Measurements from ENCODE around the gene CACNA1I. TPM values are rescaled to one million over a fixed set of nuclear protein-coding genes. Genes with fewer than 3 reads are reported as not detected.
A peak's percentile ranks its signal among the peaks of the same experiment; 100 is the strongest.

The CACNA1I gene
- total RNA-seq, 1 experiment from 2014 or later, result 2.1 TPM

- Mint-ChIP-seq H3K36me3 (no peaks in the 10 kb centered on the region), H3K4me3 (no peak overlapping the region), H3K4me1 (peaks cover 21% of the 10 kb centered on the region), H3K9me3 (no peaks in the 10 kb centered on the region), H3K27ac (no peak overlapping the region), H3K27me3 (ENCODE audit: low read depth) (no peaks in the 10 kb centered on the region)
- ChIA-PET CTCF (interaction anchor here (1.0 to 3.4 kb wide), 6 partner anchors 11 to 91 kb away, joined by 3 to 15 read pairs (median 6); no protein-coding TSS in a partner anchor), POLR2A (no interaction called here)
- peak; percentile 46 for DNase-seq (ENCODE audit: low spot score)
- peak; percentile 19 for ATAC-seq
- TF ChIP-seq GABPB1 (CRISPR knock-in tag; IDR thresholded peaks at IDR 0.05) (no peak), ZNF121 (CRISPR knock-in tag; IDR thresholded peaks at IDR 0.05) (peak; percentile 93), ARID4B (CRISPR knock-in tag; IDR thresholded peaks at IDR 0.05; ENCODE audit: borderline replicate concordance) (no peak), MAX (CRISPR knock-in tag; IDR thresholded peaks at IDR 0.05) (no peak), ZMAT4 (CRISPR knock-in tag; IDR thresholded peaks at IDR 0.05) (no peak)
These were observed 55.3 kb downstream of the CACNA1I start for GRCh38 chr22:39625569-39626537.

DNA sequence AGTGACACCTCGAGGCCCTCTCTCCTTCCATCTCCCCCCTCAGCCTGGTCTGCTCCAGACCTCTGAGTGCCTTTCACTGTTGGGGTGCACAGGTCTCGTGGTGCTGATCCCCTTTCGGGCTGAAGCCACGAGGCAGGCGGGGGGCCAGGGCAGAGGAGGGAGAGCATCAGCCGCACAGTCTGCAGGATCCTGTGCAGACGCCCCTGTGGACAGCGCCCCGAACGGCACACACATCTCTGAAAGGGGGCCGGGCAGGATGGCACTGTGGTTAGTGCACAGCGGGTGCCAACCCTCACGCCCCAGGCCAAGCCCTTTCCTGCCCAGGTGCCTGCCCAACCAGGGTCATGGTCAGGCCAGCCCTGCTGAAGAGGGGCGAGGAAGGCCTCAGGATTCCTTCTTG, 56.7 kb downstream of the CACNA1I start:
- H3K27ac Mint-ChIP-seq, result no peak overlapping the region
- H3K27me3 Mint-ChIP-seq (ENCODE audit: low read depth), result no peaks in the 10 kb centered on the region
- ATAC-seq (no peak), DNase-seq (ENCODE audit: low spot score) (no peak)
- no peak overlapping the region for H3K4me3 Mint-ChIP-seq
- no peaks in the 10 kb centered on the region for H3K36me3 Mint-ChIP-seq
- TF ChIP-seq ERG (CRISPR knock-in tag; IDR thresholded peaks at IDR 0.05) (no peak), CBFB (CRISPR knock-in tag; IDR thresholded peaks at IDR 0.05; ENCODE audit: low read depth) (no peak), NFATC4 (CRISPR knock-in tag; IDR thresholded peaks at IDR 0.05) (no peak), CDX4 (CRISPR knock-in tag; IDR thresholded peaks at IDR 0.05; ENCODE audit: borderline replicate concordance) (no peak), FOXJ3 (CRISPR knock-in tag; IDR thresholded peaks at IDR 0.05; ENCODE audit: borderline replicate concordance) (no peak), FOXP1 (CRISPR knock-in tag; IDR thresholded peaks at IDR 0.05; ENCODE audit: borderline replicate concordance) (no peak), ZNF219 (CRISPR knock-in tag; IDR thresholded peaks at IDR 0.05; ENCODE audit: borderline replicate concordance) (no peak), RORB (CRISPR knock-in tag; IDR thresholded peaks at IDR 0.05) (no peak), MXD4 (CRISPR knock-in tag; IDR thresholded peaks at IDR 0.05; ENCODE audit: borderline replicate concordance) (no peak), SOX15 (CRISPR knock-in tag; IDR thresholded peaks at IDR 0.05) (no peak), ZNF671 (CRISPR knock-in tag; IDR thresholded peaks at IDR 0.05) (no peak)
- TF ChIP-seq, protein P1, sequence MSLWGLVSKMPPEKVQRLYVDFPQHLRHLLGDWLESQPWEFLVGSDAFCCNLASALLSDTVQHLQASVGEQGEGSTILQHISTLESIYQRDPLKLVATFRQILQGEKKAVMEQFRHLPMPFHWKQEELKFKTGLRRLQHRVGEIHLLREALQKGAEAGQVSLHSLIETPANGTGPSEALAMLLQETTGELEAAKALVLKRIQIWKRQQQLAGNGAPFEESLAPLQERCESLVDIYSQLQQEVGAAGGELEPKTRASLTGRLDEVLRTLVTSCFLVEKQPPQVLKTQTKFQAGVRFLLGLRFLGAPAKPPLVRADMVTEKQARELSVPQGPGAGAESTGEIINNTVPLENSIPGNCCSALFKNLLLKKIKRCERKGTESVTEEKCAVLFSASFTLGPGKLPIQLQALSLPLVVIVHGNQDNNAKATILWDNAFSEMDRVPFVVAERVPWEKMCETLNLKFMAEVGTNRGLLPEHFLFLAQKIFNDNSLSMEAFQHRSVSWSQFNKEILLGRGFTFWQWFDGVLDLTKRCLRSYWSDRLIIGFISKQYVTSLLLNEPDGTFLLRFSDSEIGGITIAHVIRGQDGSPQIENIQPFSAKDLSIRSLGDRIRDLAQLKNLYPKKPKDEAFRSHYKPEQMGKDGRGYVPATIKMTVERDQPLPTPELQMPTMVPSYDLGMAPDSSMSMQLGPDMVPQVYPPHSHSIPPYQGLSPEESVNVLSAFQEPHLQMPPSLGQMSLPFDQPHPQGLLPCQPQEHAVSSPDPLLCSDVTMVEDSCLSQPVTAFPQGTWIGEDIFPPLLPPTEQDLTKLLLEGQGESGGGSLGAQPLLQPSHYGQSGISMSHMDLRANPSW (CRISPR knock-in tag; conservative IDR thresholded peaks at IDR 0.05; ENCODE audit: low read depth), result no peak
- TF ChIP-seq, protein P2, sequence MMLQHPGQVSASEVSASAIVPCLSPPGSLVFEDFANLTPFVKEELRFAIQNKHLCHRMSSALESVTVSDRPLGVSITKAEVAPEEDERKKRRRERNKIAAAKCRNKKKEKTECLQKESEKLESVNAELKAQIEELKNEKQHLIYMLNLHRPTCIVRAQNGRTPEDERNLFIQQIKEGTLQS (CRISPR knock-in tag; conservative IDR thresholded peaks at IDR 0.05), result no peak
- TF ChIP-seq, protein P3, sequence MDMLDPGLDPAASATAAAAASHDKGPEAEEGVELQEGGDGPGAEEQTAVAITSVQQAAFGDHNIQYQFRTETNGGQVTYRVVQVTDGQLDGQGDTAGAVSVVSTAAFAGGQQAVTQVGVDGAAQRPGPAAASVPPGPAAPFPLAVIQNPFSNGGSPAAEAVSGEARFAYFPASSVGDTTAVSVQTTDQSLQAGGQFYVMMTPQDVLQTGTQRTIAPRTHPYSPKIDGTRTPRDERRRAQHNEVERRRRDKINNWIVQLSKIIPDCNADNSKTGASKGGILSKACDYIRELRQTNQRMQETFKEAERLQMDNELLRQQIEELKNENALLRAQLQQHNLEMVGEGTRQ (CRISPR knock-in tag; IDR thresholded peaks at IDR 0.05), result no peak
- TF ChIP-seq, protein P4, sequence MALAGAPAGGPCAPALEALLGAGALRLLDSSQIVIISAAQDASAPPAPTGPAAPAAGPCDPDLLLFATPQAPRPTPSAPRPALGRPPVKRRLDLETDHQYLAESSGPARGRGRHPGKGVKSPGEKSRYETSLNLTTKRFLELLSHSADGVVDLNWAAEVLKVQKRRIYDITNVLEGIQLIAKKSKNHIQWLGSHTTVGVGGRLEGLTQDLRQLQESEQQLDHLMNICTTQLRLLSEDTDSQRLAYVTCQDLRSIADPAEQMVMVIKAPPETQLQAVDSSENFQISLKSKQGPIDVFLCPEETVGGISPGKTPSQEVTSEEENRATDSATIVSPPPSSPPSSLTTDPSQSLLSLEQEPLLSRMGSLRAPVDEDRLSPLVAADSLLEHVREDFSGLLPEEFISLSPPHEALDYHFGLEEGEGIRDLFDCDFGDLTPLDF (CRISPR knock-in tag; IDR thresholded peaks at IDR 0.05), result no peak
- ChIA-PET CTCF (interaction anchor here (0.6 to 3.4 kb wide), 3 partner anchors 12 to 350 kb away, joined by 3 to 15 read pairs (median 4); no protein-coding TSS in a partner anchor), POLR2A (no interaction called here)
- H3K9me3 Mint-ChIP-seq, result no peaks in the 10 kb centered on the region
- H3K4me1 Mint-ChIP-seq, result peaks cover 24% of the 10 kb centered on the region
